CD1c-positive myeloid dendritic cell (primary cell): ENCODE measurements around the gene CCL7.

Experiments used
- DNase-seq: peaks from one replicate; pipeline ENCODE4 v3.0.0-alpha.2; 2016; ENCODE audit errors: extremely low spot score

Gene CCL7

GRCh38 chr17:34287875-34288274 lies 17.9 kb downstream of the CCL7 start:
- DNase-seq = no peak

DNA sequence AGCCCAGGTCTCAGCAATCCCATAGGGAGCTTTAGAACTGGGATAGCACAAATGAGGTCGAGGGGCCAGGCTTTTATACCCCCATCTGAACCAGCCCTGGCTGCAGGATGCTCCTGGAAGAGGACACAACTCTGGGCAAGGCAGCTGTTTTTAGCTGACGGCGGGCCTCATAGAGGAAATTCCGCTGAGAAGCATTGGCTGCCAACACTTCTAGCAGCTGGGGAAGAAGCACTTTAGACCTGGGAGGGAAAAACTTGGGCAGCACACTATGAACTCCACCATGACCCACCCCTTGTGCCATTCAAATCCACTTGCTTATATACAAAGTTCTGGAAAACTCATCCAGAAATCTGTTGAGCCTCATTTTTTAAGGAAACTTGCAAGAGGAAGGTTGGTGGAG lies 20.6 kb downstream of the CCL7 start:
- no peak for DNase-seq

GRCh38 chr17:34291721-34292348 lies 21.8 kb downstream of the CCL7 start:
- DNase-seq = no peak

DNA sequence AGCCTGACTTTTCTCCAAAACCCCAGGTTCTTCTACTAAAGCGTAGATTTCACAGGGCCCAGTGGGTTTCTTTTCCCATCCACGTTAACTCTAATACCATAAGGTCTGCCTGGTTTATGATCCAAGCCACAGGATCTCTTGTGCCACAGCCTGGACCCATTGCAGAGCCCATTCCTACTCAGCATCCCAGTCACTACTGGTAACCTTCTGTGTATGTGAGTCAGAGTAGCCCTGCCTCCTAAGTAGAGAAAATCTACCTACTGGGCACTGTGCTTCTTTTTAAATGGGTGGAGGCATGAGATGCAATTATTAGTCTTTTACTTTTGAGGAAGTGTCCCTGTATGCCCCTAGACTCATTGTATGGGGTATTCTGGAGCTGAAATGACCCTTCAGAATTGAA lies 29.0 kb downstream of the CCL7 start:
- DNase-seq = peak; percentile 25

DNA sequence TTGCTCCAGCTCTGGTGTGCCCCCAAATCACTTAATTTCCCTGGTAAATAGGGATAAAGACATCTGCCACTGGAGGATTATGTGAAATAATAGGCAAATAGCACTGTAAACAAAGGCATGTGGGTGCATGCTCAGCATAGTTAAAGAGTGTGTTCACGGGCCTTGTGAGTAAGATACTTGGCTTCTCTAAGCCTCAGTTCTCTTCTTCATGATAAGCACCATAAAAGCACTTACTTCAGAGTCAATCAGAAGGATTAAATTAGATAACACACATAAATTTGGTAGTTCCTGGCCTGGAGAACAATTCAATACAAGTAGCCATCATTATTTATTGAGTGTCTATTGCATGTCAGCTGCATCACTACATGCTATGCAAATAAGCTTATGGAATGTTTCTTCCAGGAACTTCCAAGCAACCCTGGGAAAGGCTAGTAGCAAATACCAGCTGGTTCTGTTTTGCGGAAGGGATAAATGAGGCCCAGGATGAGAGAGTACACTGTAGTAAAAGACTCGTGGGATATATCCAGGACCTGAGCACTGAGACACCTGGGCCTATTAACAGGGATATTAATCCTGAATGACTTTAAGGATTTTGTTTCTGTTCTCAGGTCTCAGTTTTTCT lies 30.0 kb downstream of the CCL7 start:
- DNase-seq = no peak

- peak; percentile 76 for DNase-seq
These were observed 30.8 kb downstream of the CCL7 start for GRCh38 chr17:34300652-34301370.

DNA sequence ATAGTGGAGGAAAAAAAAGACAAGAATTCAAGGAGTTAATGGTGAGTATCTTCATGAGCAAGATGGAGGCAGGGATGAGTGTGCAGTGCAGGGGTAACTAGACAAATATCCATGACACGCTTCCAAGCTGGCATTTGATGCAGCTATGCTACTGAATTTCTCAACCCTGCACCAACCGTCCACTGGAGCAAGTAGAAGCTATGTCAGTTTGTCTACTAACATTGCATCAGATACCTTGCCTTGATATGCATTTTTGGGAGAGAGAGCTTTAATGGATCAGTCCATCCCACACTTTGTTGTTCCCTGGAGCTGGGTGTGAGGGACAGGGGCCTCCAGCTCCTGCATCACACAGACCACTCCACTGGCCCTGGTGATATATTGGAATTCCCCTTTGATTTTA lies 32.0 kb downstream of the CCL7 start:
- DNase-seq = no peak

DNA sequence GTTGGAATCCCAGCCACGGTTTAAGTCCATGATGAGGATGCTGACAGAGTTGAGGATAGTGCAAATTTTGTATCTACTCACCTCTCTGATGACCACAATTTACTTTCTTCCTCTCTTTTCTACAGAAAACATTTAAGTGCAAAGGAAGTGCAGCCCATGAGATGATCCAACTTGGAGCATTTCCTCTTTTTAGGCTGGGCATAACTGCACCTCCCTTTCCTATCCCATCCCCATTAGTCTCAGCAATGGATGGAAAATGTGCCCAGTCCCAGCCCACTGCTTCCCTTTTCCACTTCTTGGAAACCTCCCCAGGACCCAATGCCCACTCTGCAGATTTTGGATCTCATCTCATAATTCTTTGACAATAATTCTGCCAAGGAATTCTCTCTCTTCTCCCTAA lies 32.6 kb downstream of the CCL7 start:
- peak; percentile 72 for DNase-seq

GRCh38 chr17:34303606-34304005 lies 33.6 kb downstream of the CCL7 start:
- DNase-seq = no peak

- no peak for DNase-seq
These were observed 35.0 kb downstream of the CCL7 start for GRCh38 chr17:34305061-34305460.

DNA sequence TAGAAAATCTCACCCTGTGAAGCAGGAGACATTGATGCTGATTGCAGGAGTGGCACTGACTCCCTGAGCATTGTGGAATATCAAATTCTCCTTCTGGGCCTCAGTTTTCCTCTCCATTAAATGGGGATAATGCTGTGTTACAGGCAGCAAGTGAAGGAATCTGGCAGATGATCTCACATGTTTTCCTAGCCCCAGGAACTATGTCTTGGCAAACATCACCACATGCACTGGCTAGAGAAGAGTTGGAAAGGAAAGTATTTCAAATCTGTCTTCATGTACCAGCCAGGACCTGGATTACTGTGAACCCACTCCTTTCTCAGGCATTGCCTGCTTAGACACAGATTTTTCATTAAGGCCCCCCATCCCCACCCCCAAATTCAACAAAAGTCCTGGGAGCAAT lies 35.6 kb downstream of the CCL7 start:
- no peak for DNase-seq

DNA sequence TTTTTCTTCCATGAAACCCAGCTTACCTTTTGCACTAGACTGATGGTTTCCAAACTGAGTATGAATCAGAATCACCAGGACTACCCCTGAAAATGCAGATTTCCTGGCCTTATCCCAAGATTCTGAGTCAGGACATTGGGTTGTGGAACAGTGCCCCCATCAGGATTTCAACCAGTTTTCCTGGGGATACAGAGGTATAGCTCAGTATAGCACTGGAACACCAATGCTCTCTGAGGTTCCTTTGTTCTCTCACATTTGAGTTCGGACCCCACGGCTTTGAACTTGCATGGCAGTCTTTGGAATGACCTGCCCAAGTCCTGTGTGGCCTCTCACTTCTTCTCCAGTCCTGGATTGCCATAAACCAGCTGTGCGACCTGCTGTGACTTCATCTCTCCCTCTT lies 36.4 kb downstream of the CCL7 start:
- DNase-seq = no peak

DNA sequence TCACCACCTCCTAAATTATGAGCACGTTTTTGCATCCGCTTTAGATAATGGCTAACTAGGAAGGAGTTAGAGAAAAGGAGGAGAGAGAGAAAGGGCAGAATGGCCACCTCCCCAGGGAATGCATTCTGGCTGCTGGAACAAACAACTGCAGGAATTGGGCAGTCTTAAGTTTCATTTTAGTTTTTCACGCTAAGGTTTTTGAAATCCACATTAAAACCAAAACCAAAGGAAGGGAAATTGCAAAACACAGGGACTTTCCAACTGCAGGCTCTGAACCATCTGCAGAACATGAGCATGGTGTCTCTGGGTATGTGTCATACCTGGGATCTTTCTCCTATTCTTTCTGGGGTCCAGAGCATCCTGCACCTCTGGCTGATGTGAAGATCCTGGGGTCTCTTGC lies 37.1 kb downstream of the CCL7 start:
- peak; percentile 65 for DNase-seq

DNA sequence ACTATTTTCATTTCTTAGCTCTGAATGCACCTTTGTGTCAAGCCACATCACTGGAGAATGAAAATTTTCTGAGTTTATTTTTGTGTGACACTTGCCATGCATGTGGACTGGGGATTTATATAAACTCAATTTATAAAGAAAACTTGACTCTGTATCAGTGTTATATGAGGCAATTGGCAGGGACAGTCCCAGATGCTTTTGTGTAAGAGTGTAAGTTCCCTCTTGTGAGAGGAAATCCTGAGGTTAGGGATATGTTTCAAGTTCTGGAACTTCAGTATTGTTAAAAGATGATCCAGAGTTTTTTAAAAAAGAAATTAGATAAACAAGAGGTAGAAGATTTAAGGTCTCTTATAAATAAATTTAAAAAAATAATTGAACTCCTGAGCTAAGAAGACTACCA lies 38.4 kb downstream of the CCL7 start:
- DNase-seq = peak; percentile 46

DNA sequence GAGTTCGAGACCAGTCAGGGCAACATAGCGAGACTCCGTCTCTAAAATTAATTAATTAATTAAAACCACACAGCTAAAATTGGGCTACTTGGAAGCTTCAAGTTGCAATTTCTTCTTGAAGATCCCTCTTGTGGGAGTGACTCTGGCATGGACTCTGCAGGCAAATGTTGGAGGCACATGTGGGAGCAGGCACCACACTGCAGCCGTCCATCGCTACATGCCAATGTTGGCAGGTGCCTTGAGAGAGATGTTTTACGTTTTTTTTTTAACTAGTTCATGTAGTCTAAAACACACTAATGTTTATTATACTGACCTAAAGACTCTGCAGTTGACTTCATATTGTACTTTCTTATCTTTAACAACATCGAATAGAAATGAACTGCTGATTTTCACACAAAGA lies 41.3 kb downstream of the CCL7 start:
- no peak for DNase-seq

DNA sequence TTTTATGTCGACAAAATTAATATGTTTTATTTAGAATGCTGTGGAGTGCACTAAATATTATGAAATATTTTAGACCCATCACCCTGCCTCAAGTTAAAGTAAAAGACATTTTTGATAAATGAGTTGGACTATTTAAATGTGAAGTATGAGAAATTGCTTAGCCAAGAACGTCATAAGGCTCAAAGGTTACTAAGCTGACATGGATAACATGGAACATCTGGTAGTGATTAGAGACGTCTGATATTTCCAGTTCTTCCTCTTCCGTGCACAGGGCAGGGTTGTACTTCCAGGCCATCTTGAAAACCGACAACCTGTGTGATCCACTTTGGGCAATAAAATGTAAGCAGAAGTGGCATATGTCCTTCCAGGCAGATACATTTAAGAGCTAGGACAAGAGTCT lies 42.1 kb downstream of the CCL7 start:
- DNase-seq = no peak

DNA sequence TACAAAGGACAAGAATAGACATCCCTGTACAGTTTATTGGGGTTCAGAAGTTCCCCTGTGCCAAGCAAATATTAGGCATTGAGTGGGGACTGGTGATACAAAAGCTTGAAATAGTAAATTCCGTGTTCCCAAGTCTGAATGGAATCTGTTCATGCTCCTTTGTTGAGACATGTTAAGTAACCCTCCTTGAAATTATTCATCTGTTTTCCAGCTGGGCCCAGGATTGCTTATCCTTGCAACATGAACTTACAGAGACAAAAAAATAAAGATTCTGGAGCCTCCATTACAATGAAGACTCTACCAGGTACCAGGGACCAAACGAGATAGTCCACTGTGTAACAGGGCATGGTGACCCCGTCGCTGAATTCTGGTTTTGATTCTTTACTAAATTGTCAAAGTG lies 43.1 kb downstream of the CCL7 start:
- no peak for DNase-seq

DNA sequence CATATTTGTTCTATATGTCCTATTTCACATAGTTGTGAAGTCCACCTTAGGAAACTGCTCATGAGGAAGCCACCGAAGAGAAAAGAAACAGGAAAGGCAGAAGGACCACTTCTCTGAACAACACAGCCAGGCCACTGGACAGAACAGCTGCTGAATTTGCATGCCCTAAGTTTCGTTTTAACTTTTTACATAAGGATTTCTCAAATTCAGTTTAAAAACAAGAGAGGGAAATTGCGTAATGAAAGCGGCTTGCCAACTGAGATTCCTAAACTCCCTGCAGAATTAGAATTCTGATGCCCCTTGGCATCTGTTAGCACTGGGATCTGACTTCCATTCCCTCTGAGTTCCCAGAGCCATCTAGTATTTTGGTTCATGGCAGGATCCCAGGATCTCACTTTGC lies 44.3 kb downstream of the CCL7 start:
- DNase-seq = peak; percentile 68

GRCh38 chr17:34318474-34318873 lies 48.5 kb downstream of the CCL7 start:
- peak; percentile 64 for DNase-seq

DNA sequence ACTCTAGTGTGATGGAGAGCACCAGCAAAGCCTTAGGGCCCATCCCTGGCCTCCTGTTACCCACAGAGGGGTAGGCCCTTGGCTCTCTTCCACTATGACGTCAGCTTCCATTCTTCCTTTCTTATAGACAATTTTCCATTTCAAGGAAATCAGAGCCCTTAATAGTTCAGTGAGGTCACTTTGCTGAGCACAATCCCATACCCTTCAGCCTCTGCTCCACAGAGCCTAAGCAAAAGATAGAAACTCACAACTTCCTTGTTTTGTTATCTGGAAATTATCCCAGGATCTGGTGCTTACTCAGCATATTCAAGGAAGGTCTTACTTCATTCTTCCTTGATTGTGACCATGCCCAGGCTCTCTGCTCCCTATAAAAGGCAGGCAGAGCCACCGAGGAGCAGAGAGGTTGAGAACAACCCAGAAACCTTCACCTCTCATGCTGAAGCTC lies 49.0 kb downstream of the CCL7 start, which contains the start of gene CCL8:
CCL8 (plus strand) TSS at position 397 of the 445 bp plus-strand sequence. CDS start 67 bp downstream, outside the sequence.
- DNase-seq = peak; percentile 53
